NCI-H510A (cell line): Measurements from ENCODE around the gene RAD18.

Experiments
- DNase-seq: peaks from one replicate; lab custom pipeline; 2025; lab: John Stamatoyannopoulos, UW

Gene RAD18

DNA sequence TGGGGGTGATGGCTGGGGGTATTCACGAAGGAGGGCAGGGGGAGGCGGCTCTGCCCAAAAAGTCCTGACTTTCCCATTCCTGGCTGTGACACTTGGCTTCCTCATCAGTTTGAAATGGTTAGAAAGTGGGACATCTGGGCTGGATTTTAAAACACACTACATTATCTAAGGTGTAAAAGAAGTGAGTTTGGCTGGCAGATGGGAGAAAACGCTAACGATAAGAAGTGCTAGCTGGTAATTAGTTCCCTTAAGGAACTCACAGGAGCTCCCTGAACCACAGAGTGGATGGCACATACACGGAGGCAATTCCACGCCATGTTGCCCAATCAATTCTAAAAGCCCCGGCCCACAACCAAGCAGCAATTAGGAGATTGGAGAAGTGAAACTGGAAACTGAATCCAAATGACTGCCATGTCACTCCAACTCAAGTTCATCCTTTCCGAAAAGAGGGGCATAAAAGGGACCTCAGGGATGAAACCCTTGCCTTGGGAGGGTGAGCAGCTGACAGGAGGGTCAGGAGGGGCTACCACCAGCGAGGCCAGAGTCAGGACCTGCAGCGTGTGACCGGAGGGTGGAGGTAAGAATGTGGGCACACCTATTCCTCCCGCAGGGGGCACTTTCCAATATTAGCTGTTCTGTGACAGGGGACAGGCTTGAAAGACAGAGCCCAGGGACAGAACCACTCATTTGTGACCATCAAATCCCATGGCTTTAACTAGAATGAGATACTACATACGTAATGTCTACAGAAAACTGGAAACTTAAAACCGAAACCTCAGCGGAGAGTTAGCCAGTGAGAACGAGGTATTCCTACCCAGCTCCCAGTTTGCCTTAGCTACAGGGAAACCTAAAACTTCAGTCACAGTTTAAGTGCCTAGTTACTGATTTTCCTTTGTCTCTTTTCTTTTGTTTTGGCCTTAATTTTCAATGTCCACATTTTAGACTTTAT, 98.6 kb downstream of the RAD18 start:
- no peak for DNase-seq

DNA sequence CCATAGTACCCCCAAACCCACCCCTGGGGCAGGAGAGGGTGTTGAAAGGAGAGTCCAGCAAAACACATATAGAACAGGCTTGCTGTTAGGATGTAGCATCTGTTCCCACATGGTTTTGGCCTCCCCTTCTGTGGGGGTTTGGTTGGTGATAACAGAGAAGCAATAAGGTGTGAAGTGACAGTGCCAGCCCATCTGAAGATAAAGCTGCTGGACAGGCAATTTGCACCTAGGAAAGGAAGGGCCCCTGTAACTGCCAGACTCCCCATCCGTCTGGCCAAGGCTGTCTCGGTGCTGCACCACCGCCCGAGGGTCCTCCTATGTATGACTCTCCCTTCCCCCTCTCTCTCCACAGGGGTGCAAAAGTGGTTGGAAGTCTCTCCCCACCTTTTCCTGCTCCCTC, 99.4 kb downstream of the RAD18 start:
- no peak for DNase-seq

DNA sequence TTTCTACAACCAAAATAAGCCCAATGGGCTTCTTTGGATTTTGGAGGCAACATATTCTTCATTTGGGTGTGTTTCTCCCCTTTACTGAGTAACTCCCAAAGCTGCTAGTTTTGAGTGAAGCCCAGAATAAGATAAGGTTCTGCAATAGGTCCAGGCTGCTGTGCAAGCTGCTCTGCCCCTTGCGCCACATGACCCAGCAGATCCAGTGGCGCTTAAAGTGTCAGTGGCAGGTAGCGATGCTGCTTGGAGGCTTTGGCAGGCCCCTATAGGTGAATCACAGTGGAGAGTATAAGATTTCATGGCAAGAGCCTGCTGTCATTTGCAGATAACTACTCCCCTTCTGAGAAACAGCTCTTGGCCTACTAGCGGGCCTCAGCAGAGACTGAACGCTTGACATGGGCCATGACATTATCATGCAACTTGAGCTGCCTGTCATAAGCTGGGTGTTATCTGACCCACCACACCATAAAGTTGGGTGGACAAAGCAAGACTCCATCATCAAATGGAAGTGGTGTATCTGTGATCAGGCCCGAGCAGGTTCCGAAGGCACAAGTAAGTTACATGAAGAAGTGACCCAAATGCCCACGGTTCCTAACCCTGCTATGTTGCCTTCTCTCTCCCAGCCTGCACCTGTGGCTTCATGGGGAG, 105.4 kb downstream of the RAD18 start:
- DNase-seq: no peak

DNA sequence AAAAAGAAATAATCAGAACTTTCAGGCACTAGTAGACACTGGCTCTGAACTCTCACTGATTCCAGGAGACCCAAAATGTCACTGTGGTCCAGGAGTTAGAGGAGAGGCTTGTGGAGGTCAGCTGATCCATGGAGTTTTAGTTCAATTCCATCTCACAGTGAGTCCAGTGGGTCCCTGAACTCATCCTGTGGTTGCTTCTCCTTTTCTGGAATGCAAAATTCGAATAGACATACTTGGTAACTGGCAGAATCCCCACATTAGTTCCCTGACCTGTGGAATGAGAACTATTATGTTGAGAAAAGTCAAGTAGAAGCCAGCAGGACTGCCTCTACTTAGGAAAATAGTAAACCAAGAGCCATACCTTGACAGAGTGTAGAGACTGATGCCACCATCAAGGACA, 106.6 kb downstream of the RAD18 start:
- no peak for DNase-seq

DNA sequence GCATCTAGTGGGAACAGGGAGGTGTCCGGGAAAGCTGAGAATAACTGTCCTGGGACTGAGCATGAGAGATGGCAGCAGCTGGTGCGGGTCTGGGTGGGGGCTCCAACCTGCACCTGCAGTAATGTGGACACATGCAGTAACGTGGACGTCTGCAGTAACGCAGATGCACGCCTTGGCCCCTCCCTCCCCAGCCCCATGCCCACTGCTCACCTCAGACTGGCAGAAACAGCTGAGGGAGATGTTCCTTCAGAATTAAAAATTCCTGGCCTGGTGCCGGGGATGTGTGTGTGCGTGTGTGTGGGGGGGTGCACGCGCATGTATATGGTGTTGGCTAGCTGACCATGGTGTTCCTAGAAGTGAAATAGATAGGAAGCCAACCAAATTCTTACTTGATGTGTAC, 107.2 kb downstream of the RAD18 start:
- no peak for DNase-seq

DNA sequence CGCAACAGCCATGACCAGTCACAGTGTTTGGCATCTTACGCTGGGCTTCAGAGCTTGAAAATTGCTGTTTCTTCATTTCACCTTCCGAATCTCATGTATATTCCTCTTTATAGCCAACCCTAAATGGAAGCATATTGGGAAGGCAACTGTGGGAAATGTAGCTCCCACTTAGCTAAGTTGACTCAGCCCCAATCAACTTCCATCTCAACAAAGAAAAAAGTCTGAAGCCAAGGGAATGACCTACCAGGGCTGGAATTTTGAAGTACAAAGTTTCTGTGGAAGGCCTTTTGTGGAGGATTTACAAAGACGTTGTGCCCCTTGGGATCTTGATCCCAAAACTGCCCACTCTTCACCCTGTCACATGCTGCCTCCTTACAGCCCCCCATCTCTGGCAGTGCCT, 108.6 kb downstream of the RAD18 start:
- no peak for DNase-seq

DNA sequence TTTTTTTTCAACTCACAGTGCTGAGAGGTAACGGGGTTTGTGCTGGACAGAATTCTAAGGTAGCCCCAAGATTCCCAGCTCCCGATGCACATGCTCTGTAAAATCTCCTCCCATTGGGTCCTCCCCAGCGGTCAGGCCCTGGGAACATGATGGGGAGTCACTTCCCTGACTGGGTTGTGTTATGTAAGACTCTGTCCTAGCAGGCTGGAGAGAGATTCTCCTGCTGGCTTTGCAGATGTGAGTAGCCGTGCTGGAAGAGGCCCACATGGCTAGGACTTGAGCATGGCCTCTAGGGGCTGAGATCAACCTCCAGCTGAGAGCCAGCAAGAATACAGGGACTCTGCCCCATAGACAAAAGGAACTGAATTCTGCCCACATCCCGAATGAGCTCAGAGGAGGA, 110.2 kb downstream of the RAD18 start:
- DNase-seq: no peak

DNA sequence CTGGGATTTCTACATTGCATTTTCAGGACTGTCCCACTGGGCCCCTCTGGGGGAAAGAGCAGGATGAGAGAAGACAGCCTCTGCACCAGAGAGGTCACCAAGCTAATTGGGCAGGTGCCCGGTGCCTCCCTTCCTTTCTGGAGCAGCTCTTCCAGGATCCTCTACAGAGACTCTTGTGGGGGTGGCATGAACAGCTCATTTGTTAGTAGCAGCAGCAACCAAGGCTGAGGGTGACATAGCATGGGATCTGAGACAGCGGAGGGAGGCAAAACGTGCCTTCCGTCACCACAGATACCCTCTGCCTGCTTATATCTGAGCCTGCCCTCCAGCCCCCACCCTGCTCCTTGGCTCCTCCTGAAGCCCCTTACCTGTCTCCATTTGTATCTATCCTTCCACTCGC, 110.8 kb downstream of the RAD18 start:
- DNase-seq: no peak

DNA sequence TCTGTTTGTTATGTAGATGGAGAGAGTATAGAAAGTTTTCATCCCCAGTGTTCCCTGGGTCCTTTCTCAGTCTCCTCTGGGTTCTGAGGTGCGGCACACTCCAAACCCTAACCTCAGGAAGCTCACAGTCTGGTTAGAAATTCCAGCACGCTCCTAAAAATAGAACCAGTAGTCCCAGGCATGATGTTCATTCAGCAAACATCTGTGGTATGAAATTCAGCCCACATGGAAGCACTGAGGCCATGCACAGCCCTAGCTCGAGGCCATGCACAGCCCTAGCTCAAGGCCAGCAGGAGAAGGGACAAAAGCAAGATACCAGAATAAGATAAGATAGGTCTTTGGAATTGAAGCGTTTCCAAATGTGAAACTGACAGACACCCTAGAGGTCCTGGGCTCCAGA, 111.6 kb downstream of the RAD18 start:
- no peak for DNase-seq

DNA sequence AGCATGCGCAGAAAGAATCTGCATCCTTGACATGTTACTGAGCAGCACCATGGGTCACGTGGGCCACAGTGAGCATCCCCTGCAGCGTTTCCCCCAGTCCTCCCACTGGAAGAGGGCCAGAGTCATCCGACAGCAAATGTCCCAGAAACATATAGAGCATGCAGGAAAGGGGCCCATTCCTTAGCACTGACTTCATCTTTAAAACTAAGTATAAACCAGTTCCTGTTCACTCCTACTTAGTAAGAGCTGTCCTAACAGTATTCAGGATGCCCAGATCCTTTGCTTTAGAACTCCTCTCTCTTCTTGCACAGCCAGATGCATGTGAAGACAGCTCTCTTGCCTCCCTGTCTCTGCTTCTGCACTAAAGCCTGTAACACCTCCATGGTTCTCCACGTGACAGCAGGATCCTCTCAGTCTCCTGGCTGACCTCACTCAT, 114.6 kb downstream of the RAD18 start:
- DNase-seq: no peak

DNA sequence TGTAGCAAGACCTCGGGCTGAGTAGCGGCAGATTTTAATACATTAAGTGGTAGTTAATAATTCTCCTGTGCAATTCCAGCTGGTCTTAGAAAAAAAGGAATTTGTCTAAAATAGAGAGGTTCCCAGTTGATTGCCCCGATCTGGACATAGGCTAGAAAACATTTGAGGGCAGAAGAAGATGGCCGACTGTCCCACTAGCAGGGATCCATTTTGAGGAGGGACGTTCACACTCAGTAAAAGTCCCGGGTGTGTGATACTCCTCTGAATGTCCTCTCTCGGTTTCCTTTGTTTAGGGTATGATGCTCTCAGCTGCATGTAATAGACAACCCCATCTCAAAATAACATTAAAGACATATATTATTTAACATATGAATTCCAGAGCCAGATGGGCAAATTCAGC, 116.0 kb downstream of the RAD18 start:
- no peak for DNase-seq

DNA sequence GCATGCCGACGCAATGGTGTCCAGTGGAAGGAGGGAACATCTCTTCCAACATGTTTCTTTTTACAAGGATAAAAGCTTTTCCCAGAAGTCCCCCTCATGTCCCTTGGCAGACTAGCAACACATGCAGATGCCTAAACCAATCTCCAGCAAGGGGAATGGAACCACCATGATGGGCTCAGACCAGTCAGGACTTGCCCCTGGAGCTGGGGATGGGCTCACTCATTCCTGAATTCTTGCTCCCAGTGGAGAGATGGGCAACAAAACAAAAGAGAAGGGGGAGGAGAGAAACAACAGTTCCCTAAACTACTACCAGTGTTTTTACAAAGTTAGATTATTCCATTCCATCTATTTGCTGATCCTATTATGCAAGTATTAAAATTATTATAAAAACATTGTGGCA, 117.1 kb downstream of the RAD18 start:
- no peak for DNase-seq

DNA sequence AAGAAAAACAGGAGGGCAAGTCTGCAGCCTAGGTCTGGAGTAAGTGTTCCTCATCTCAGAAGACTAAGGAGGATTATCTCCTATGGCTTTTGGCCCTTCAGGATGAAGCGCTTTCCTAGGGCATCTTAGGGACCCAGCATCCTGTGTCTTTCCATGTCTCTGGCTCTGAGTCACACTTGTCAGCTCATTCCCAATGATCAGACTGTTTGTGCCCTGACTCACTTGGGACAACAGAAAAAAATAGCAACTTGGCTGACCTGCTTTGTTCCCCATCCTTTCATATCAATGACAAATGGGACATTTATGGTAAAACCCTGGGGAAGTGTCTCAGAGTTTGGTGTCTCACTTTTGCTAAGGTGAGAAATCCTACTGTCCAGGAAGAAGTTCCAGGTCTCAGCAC, 117.6 kb downstream of the RAD18 start:
- DNase-seq: no peak

DNA sequence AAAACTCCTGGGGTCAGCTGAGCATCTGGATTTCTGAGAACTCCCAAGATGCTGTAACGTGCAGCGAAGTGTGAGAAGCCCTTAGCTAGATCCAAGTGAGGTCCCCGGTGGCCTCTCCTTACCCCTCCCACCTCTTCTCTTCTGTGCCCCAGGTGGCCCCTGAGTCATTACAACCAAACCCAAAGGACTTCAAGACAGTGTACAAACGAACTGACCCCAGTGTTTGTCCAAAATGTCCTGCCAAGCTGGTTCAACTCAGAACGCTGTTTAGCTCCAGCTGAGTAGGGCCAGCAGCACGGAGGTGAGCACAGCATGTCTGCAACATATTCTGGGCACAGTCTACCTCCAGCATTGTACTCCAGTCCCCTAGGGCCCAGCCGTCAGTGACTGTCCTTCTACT, 119.9 kb downstream of the RAD18 start:
- DNase-seq: no peak

DNA sequence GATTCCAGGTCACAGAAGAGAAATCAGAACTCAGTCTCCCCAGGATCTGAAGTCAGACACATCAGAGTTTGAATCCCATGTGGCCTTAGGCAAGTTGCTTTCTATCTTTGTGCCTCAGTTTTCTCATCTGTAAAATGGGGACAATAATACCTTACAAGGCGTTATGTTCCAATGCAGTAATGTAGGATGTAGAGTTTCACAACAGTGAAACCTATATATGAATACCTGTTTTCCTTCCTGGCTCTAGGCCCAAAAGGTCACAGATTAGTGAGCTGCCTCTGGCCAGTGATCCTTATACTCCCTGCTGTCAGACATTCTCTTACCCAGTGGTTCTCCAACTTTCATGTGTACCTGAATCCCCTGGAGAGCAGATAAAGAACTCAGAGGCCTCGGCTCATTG, 121.0 kb downstream of the RAD18 start:
- no peak for DNase-seq

DNA sequence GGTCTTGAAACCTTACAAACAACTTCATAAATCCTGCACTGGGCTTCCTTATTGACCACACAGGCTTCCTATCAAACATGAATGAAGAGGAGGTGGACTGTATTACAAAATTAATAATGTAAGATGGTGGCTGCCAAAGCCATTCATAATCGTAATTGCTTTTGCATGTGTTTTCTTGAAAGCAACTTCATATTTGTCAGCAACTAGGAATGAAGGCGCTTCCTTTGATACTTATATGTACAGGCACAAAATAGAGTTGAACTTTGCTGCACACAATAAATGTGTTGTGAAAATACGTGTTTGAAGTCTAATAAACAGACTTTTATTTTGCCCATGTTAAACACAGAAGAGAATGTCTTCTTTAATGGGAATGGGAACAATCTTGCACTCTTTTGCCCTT, 121.8 kb downstream of the RAD18 start:
- DNase-seq: no peak

DNA sequence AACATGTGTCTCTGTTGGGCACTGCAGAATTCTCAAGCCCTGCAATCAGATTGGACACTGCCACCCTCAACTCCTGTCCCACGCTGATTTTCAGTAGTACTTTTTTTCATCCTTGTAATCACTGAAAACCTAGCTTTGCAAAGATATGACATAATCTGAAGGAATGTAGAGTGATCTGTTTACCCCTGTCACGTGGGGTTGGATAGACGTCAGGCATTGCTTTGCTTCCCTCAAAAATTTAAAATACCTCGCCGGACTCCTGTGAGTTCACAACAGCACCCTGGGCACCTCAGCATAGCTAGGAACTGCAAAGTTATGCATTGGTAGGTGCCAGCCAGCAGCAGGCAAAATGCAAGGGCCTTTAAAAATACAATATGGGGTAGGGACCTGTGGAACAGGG, 122.7 kb downstream of the RAD18 start:
- no peak for DNase-seq

DNA sequence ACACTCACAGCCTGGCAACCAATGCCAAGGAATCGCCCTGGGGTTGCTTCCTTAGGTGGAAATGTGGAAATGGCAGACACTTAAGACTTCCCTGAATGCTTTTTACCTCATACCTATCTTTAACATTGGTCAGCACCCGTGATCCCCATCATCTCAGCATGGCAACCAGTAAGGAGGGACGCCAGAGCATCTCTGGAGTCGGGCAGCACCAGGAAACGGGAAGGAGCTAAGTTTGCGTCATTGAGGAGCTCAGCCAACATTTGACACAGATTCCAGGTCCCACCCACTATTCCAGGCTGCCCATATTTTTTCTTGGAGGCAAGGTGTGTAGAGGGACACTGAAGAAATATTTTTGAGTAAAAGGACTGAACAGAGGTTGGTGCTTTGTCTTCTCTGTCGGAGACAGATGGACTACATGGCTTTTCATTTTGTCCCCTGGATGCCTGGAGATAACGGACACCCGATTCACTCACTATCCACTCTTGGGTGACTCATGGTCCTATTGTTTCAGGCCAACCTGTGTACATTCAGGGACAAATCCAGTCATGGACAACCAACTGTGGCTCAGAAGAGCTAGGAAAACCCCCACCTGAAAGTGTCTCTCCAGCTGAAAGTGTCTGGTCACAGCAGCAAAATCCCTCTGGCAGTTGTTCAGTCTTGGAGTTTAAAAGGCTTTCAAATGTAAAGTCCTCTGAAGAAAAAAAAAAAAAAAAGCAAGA, 123.5 kb downstream of the RAD18 start:
- DNase-seq: no peak

DNA sequence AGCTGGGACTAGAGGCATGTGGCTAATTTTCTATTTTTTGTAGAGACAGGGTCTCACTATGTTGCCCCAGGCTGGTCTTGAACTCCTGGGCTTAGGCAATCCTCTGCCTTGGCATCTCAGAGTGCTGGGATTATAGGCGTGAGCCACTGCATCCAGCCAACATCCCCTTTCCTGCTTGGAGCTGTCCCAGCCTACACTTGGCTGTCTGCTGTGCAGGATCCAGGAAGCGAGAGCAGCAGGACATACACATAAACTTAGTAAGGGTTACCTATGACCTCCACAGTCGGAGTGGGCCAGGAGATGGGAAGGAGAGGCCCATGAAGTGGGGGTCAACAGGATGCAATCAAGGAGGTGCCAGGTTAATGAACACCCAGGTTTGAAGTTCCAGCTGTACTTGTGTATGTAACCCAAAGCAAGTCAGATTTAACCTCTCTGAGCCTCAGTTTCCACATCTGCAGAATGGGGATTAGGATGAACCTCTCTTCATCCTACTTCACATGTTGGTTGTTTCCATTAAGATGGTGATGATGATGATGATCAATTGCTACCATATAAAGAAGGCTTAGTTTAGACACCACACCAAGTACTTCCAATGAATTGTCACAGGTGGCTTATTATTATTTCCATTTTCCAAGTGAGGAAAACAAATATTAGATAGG, 124.4 kb downstream of the RAD18 start:
- DNase-seq: no peak

DNA sequence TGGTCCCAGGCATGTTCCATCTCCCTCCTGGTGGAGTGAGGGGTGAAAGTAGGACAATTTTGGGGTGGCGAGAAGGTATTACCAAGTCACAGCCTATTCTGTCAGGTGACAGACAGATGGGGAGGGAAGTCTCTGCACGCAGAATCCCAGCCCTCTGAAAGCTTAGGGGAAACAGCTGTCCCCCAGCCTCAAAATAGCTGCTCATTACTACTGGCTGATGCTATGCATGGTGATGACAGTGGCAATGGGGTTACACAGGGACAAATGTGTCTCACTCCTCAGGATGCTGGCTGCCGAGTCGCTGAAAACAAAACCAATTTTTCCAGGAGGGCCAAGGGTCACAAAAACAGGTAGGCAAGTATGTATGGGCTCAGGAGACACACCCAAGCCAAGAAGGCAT, 125.0 kb downstream of the RAD18 start:
- DNase-seq: no peak

DNA sequence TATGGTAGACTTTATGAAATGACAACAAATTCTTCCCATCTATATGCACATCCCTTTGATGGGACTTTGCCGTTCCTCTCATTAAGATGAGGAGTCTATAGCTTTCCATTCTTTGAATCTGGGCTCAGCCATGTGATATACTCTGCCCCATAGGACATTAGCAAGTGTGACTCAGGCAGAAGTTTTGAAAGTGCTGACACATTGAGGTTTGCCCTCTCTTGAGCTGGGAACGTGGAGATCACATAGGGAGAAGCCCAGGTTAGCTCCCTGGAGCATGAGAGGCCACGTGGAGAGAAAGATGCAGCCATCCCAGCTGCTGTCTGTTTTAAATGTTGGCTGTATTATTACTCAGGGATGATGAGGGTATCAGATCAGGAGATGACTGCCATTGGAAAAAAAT, 126.1 kb downstream of the RAD18 start:
- no peak for DNase-seq

DNA sequence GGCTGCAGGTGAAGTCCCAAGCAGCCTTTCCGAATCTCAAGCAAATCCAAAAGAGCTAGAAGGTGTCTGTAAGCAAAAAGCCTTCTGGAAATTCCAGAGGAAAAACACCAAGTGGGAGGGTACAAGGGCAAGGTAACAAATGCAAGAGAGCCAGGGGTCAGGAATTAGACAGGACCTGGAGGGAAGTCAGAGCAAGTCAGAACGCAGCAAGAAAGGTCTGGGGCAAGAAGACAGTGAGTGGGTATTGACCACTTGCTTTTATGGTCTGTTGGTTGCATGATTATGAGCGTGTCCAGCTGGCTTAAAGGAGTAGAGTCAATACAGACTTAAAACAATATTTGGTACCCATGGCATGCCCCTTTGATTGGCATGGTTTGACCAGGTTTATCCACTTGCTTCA, 127.2 kb downstream of the RAD18 start:
- DNase-seq: no peak
